GM21576 (cell line): ENCODE results near the gene KCNK5.

Source experiments
- ATAC-seq: cut with Tn5 transposase; IDR thresholded peaks from one replicate; pipeline ENCODE4 v1.9.1; 2021; ENCODE audit warnings: mild to moderate bottlenecking, moderate library complexity; ENCODE audit not compliant: unreplicated experiment

KCNK5 gene

GRCh38 chr6:39228992-39229767, at the start of gene KCNK5:
TSS of gene KCNK5 (minus strand) at chr6:39229475. CDS start at chr6:39229111, 364 bp downstream.
- peak; percentile 68 for ATAC-seq

GRCh38 chr6:39276379-39276995, 47.2 kb upstream of the KCNK5 start:
- ATAC-seq: no peak

GRCh38 chr6:39274903-39275302, 45.6 kb upstream of the KCNK5 start:
- ATAC-seq: no peak

GRCh38 chr6:39274471-39274870, 45.2 kb upstream of the KCNK5 start:
- ATAC-seq: no peak

GRCh38 chr6:39273406-39273821, 44.1 kb upstream of the KCNK5 start:
- ATAC-seq: no peak

GRCh38 chr6:39269961-39270360, 40.7 kb upstream of the KCNK5 start:
- no peak for ATAC-seq

GRCh38 chr6:39268721-39269120, 39.4 kb upstream of the KCNK5 start:
- no peak for ATAC-seq

GRCh38 chr6:39268171-39268570, 38.9 kb upstream of the KCNK5 start:
- no peak for ATAC-seq

DNA sequence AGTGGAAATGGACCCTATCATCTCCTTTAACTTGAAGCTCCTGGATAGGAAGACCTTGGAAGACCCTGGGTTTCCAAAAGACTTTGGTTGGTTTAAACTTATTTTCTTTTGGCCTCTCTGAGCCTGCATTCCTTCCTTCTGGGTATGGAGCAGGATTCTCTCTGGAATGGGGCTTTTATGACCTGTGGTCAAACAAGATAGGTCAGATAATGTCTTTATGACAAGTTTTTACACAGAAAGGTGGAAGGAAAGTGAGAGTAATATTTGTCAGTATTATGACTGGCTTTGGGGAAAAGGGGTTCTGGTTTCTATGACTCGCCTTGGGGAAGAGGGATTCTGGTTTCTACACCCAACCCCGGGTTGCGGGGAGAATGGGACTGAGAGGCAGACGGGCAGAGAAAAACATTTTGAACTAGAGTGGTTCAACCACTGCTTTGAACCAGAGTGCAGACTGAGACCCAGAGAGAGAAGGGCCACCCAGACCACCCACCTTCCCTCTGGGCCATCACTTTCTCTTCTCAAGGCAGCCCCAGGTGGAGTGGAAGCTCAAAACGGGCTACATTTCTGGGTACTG, 37.6 kb upstream of the KCNK5 start:
- no peak for ATAC-seq

DNA sequence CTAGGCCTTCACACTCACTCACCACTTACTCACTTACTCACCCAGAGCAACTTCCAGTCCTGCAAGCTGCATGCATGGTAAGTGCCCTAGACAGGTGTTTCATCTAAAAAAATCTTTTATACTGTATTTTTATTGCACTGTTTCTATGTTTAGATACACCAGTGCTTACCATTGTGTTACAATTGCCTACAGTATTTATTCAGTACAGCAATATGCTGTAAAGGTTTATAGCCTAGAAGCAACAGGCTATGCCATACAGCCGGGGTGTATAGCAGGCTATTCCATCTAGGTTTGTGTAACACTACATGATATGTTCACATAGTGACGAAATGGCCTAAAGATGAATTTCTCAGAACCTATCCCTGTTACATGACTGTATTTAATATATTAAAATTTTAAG, 37.1 kb upstream of the KCNK5 start:
- ATAC-seq: no peak

DNA sequence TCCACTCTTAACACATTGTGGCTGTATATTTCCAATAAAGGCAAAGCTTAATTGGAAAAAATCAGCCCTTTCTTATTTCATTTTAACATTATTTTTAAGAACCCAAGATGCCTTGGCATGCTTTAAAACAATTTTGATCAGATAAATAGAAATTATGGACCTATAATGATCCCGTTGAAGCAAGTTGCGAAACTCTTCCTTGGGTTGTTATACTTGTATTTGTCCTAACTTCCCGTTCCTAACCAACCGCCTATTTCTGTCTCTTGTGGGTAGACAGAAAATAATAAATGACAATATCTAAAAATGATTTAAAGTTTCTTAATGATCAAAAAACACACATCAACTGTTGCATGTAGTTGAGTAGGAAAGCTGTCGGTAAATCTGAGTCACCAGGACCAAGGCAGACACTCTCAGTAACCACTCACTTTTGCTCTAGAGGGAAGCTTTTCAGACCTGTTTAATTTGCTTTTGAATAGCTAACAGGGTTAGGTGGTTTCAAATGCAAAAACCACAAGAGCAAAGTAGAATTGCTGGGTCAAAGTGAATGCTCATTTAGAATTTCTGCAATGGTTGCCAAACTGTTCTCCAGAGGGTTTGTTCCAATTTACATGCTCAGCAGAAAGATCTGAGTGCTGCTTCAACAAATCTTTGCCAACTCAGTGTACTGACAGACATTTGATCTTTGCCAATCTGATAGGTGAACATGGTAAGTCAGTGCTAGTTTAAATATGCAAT, 34.2 kb upstream of the KCNK5 start:
- no peak for ATAC-seq

DNA sequence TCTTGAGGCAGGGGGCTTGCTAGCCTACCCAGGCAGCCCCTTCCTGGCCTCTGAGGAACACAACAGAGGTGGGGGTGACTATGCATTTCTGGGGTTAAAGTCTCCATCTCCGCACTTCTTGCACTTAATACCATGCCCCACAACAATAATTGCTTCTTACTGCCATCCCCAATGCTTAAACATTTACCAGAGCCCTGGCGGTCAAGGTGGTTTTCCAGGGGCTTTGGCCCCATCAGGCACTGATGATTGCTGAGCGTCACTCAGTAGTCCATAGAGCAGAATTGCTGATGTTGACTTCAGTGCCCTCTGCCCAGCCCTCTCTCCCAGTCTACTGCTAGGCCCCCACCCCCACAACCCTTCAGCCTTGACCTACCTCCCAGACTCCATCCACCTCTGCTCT, 32.5 kb upstream of the KCNK5 start:
- no peak for ATAC-seq

GRCh38 chr6:39260953-39261352, 31.7 kb upstream of the KCNK5 start:
- ATAC-seq: no peak

GRCh38 chr6:39260456-39260855, 31.2 kb upstream of the KCNK5 start:
- ATAC-seq: no peak

DNA sequence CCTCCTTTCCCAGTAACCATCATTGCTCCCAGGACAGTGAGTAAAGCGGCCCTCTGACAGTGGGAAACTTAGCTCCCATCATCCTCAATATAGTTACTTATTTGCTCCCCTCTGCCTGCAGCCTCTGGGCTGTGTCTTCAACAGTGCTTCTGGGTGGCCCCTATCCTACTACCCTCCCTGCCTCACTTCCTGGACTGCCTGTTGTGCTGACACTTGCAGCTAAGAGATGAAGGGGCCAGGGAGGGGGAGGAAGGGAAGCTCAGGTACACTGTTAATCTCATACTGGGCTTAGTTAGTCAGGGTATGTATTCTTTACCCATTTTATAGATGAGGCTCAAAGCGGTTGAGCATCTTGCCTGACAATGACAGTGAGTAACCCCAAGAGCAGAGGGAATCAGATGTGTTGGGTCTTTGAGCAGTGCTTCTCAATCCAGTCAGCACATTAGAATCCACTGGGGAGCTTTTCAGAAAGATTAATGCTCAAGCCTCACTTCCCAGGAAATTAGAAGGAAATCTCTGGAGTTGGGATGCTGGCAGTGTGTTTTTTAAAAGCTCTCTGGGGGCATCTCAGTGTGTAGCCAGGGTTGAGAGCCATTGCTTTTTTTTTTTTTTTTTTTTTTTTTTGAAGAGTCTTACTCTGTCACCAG, 27.1 kb upstream of the KCNK5 start:
- no peak for ATAC-seq

- ATAC-seq: no peak
Observed at GRCh38 chr6:39254999-39255535, 25.8 kb upstream of the KCNK5 start.

- ATAC-seq: no peak
Observed at GRCh38 chr6:39251406-39251805, 22.1 kb upstream of the KCNK5 start.

DNA sequence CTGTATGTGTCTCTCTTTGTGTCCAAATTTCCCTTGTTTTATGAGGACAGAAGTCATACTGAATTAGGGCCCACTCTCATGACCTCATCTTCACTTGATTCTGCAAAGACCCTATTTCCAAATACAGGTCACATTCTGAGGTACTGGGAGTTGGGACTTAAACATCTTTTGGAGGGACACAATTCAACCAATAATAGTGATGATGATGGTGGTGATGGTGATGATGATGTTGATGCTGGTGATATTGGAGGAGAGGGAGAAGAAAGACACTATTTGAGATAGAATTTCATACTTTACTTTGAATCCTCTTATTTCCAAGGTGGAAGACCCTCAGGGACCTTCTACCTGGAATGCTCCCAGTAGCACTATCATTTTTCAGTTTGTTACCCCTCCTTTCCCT, 21.2 kb upstream of the KCNK5 start:
- ATAC-seq: no peak

GRCh38 chr6:39249278-39249677, 20.0 kb upstream of the KCNK5 start:
- no peak for ATAC-seq

DNA sequence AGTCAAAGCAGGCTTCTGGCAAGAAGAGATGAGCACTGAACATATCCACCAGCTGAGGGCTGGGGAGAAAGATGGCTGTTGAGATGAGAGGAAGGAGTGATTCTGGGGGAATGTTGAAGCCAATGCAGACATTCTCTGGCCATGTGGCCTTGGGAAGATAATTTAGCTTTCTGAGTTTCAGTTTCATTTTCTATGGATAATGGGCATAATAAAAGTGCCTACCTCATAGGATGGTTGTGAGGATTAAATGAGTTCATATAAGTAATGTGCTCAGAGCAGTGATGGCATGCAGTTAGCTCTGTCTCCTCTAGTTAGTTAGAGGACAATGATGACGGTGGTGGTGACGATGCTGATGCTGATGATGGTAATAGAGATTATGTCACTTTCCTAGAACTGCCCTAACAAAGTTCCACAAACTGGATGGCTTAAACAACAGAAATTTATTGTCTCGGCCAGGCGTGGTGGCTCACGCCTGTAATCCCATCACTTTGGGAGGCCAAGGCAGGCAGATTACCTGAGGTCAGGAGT, 18.5 kb upstream of the KCNK5 start:
- ATAC-seq: no peak

- ATAC-seq: no peak
Observed at GRCh38 chr6:39243809-39244208, 14.5 kb upstream of the KCNK5 start.
